SU-DHL-6 (cell line): Measurements from ENCODE around the gene CXCL12.

Experiments
- H2AFZ ChIP-seq: fragments of 200-600 bp; sonication (generic); 2 replicates; pipeline ENCODE4 v1.6.1; 2014; ENCODE audit warnings: low read depth, mild to moderate bottlenecking, moderate library complexity, mixed read lengths, antibody characterized with exemption, low read length; ENCODE audit not compliant: severe bottlenecking
- H3F3A ChIP-seq: fragments of 200-600 bp; shearing (Covaris generic); 2 replicates; pipeline ENCODE4 v1.6.0; 2016; ENCODE audit warnings: antibody characterized with exemption, mild to moderate bottlenecking; ENCODE audit not compliant: insufficient read depth
- H3K27ac ChIP-seq: fragments of 200-600 bp; sonication (generic); 2 replicates; pipeline ENCODE4 v1.5.1; 2016; ENCODE audit warnings: low read depth, mild to moderate bottlenecking, low read length, moderate library complexity, mixed read lengths
- H3K27me3 ChIP-seq: fragments of 200-600 bp; sonication (generic), shearing (Covaris generic); 2 replicates; pipeline ENCODE4 v1.6.0; 2014; ENCODE audit warnings: mild to moderate bottlenecking, low read length
- H3K36me3 ChIP-seq: fragments of 200-600 bp; sonication (generic); 2 replicates; pipeline ENCODE4 v1.6.1; 2014; ENCODE audit warnings: mild to moderate bottlenecking, low read length, mixed read lengths
- H3K4me2 ChIP-seq: fragments of 300-600, 200-600 bp; shearing (Covaris generic), sonication (generic); 2 replicates; pipeline ENCODE4 v1.6.0; 2014; ENCODE audit warnings: low read length, low read depth, mild to moderate bottlenecking; ENCODE audit not compliant: poor library complexity, severe bottlenecking
- H3K4me3 ChIP-seq: fragments of 200-600 bp; sonication (generic); 2 replicates; pipeline ENCODE4 v1.5.1; 2014; ENCODE audit warnings: antibody characterized with exemption, low read length, mild to moderate bottlenecking, mixed read lengths; ENCODE audit not compliant: insufficient read depth, poor library complexity, severe bottlenecking
- H3K79me2 ChIP-seq: fragments of 200-600 bp; sonication (generic); 2 replicates; pipeline ENCODE4 v1.6.1; 2014; ENCODE audit warnings: mild to moderate bottlenecking, low read length, moderate library complexity; ENCODE audit not compliant: insufficient read depth
- H3K9ac ChIP-seq: fragments of 200-600 bp; sonication (generic); 2 replicates; pipeline ENCODE4 v1.7.0; 2014; ENCODE audit warnings: mild to moderate bottlenecking, low read length
- H3K9me2 ChIP-seq: fragments of 200-600 bp; sonication (generic); replicated peaks from 2 replicates; pipeline ENCODE4 v1.6.1; 2014; ENCODE audit warnings: low read length; ENCODE audit not compliant: insufficient read depth
- H3K9me3 ChIP-seq: fragments of 200-600 bp; sonication (generic); 2 replicates; pipeline ENCODE4 v1.6.1; 2014; ENCODE audit warnings: low read length, mixed read lengths; ENCODE audit not compliant: insufficient read depth
- H4K20me1 ChIP-seq: fragments of 200-600 bp; sonication (generic); 2 replicates; pipeline ENCODE4 v1.6.1; 2014; ENCODE audit warnings: low read depth, mild to moderate bottlenecking, antibody characterized with exemption, low read length, moderate library complexity, mixed read lengths
- EZH2phosphoT487 ChIP-seq: fragments of 200-600 bp; sonication (generic), shearing (Covaris generic); conservative IDR thresholded peaks from 2 replicates; pipeline ENCODE4 v1.6.1; 2018; ENCODE audit warnings: mild to moderate bottlenecking, antibody characterized with exemption, low read length, moderate library complexity, mixed read lengths
- TF ChIP-seq, protein P1 (sequence below): fragments of 200-600 bp; sonication (generic); IDR thresholded peaks from one replicate; pipeline ENCODE4 v1.5.1; 2017; ENCODE audit warnings: antibody characterized with exemption, mild to moderate bottlenecking, low read length, moderate library complexity; ENCODE audit not compliant: insufficient read depth, poor library complexity, severe bottlenecking

The CXCL12 gene

DNA sequence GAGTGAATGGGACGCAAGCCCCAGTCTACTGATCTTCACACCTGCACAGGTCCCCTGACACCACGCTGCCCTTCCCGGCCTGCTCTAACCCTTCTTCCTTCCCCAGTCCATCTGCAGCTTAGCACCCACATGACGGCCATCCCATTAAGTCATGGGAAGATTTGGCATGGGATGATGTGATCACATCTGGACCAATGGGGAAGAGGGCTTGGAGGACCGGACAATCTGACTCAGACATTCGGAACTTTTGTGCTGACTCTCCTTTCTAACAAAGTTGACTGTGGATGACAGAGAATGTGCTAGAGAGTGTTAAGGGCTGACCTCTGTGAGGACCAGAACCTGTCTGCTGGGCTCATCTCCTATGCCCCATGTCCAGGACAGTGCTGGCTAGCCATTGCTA is 15.6 kb downstream of the CXCL12 start:
- H4K20me1 ChIP-seq: no peaks in the 10 kb centered on the region
- H3F3A ChIP-seq: no peaks in the 10 kb centered on the region
- no peaks in the 10 kb centered on the region for H3K79me2 ChIP-seq
- no peaks in the 10 kb centered on the region for H3K36me3 ChIP-seq
- H3K27me3 ChIP-seq: no peaks in the 10 kb centered on the region
- no peak overlapping the region for H2AFZ ChIP-seq
- H3K4me3 ChIP-seq: no peak overlapping the region
- H3K9me2 ChIP-seq: no peaks in the 10 kb centered on the region
- no peak overlapping the region for H3K9ac ChIP-seq
- H3K27ac ChIP-seq: no peak overlapping the region
- no peaks in the 10 kb centered on the region for H3K9me3 ChIP-seq
- no peak for TF ChIP-seq EZH2phosphoT487
- TF ChIP-seq, protein P1, sequence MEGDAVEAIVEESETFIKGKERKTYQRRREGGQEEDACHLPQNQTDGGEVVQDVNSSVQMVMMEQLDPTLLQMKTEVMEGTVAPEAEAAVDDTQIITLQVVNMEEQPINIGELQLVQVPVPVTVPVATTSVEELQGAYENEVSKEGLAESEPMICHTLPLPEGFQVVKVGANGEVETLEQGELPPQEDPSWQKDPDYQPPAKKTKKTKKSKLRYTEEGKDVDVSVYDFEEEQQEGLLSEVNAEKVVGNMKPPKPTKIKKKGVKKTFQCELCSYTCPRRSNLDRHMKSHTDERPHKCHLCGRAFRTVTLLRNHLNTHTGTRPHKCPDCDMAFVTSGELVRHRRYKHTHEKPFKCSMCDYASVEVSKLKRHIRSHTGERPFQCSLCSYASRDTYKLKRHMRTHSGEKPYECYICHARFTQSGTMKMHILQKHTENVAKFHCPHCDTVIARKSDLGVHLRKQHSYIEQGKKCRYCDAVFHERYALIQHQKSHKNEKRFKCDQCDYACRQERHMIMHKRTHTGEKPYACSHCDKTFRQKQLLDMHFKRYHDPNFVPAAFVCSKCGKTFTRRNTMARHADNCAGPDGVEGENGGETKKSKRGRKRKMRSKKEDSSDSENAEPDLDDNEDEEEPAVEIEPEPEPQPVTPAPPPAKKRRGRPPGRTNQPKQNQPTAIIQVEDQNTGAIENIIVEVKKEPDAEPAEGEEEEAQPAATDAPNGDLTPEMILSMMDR: no peak
- H3K4me2 ChIP-seq: no peak overlapping the region

DNA sequence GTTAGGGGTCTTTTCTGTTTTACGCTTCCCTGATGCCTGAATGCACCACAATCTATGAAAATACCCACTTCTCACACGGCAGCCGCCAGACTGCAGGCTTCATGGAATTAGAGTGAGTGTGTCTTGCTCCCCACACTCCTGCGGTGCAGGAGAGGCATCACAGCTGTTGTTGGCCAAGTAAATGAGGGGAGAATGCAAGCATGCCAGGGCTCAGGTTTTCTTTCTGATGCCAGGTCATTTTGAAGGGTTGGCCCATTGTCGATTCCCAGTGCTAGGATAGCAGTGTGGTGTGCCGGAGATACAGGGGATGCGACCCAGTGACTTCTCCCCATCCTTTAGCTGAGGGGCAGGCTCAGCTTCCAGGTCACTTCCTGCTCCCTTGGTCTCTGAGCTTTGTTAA is 16.3 kb downstream of the CXCL12 start:
- no peak overlapping the region for H3K4me2 ChIP-seq
- no peaks in the 10 kb centered on the region for H3K9me2 ChIP-seq
- H3K9ac ChIP-seq: no peak overlapping the region
- no peaks in the 10 kb centered on the region for H3F3A ChIP-seq
- H3K4me3 ChIP-seq: no peak overlapping the region
- H2AFZ ChIP-seq: no peak overlapping the region
- no peaks in the 10 kb centered on the region for H3K79me2 ChIP-seq
- H3K36me3 ChIP-seq: no peaks in the 10 kb centered on the region
- TF ChIP-seq EZH2phosphoT487: no peak
- TF ChIP-seq, protein P1: no peak
- no peaks in the 10 kb centered on the region for H4K20me1 ChIP-seq
- no peaks in the 10 kb centered on the region for H3K27me3 ChIP-seq
- no peaks in the 10 kb centered on the region for H3K9me3 ChIP-seq
- H3K27ac ChIP-seq: no peak overlapping the region

DNA sequence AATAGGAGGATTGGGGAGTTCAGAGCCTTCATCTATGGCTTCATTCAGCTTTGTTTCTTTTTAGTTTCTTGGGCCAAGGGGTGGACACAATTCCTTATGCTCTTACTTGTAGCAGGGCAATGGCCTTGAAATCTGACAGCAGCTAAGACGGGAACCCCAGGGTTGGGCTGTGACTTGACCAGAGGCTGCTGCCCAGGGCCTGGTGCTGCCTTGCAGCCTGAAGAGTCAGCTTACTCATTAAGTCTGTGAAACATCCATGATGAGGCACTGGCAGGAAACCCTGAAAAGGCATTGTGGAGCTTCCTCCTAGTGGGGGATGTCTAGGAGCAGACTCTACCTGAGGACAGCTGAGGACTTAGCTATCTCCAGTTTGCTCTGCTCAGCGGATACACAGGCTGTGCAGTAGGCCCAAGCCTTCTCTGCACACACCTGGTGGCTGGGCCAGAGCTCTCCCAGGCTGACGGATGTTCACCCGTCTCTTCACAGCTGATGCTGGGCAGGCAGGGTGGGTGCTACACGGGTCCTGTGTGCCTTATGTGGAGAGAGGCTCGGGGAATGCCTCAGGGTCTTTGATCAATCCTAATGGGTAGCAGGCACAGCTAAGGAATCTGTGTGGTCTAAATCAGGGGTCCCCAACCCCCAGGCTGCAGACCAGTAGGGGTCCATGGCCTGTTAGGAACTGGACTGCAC is 17.8 kb downstream of the CXCL12 start:
- Histone ChIP-seq H2AFZ (no peak overlapping the region), H3K79me2 (no peaks in the 10 kb centered on the region), H3K4me2 (no peak overlapping the region), H3K9ac (no peak overlapping the region), H3K4me3 (no peak overlapping the region), H3K27ac (no peak overlapping the region), H3F3A (no peaks in the 10 kb centered on the region), H4K20me1 (no peaks in the 10 kb centered on the region), H3K36me3 (no peaks in the 10 kb centered on the region), H3K9me3 (no peaks in the 10 kb centered on the region), H3K27me3 (no peaks in the 10 kb centered on the region), H3K9me2 (no peaks in the 10 kb centered on the region)
- TF ChIP-seq, protein P1: no peak
- TF ChIP-seq EZH2phosphoT487: no peak
